A549 (cell line): ENCODE results near the gene DACH2. TPM values are rescaled to one million over a fixed set of nuclear protein-coding genes. Genes with fewer than 3 reads are reported as not detected.

Experiments
- ATAC-seq, 2 experiments: fragments of 200-7000 bp in 1 of 2; fragments of >200 bp in 1 of 2; cut with Nextera tagmentation in 1 of 2; cut with Tn5 transposase in 1 of 2; 3 replicates each; pipeline versions ENCODE4 v1.8.0 to v1.9.1; 2018 to 2020; ENCODE audit warnings: mild to moderate bottlenecking in 1 of 2, moderate library complexity in 1 of 2
- CTCF ChIA-PET: fragments of 300-600 bp; sonication (Branson Sonifier 250); formaldehyde crosslinking; extraction: SDS; loops from one replicate; lab custom pipeline; 2021; ENCODE audit warnings: antibody characterized with exemption, inconsistent platforms; lab: Yijun Ruan, JAX
- POLR2A ChIA-PET: fragments of 350-600 bp; formaldehyde crosslinking; extraction: SDS; loops from one replicate; lab custom pipeline; 2021; ENCODE audit warnings: antibody characterized with exemption, inconsistent platforms; lab: Yijun Ruan, JAX
- DNase-seq, 2 experiments: peaks; one replicate each; pipeline versions ENCODE4 v3.0.0 to v3.0.0-alpha.2; 2011 to 2016; ENCODE audit warnings: low read depth in 1 of 2, low spot score in 1 of 2
- FAIRE-seq: peaks from 2 replicates; lab custom pipeline; 2011; peaks lifted over from hg19 to GRCh38; lab: Jason Lieb, UNC
- H3K27ac ChIP-seq, 2 experiments: fragments of >200 bp; sonication (Bioruptor Twin); formaldehyde crosslinking; 3 replicates each; pipeline ENCODE4 v1.5.1; 2016 to 2017
- H3K4me1 ChIP-seq: fragments of >200 bp; sonication (Bioruptor Twin); formaldehyde crosslinking; 3 replicates; pipeline ENCODE4 v1.6.1; 2016
- H3K4me2 ChIP-seq: fragments of >200 bp; sonication (Bioruptor Twin); formaldehyde crosslinking; 3 replicates; pipeline ENCODE4 v1.6.1; 2016
- H3K4me3 ChIP-seq: fragments of >200 bp; sonication (Bioruptor Twin); formaldehyde crosslinking; 3 replicates; pipeline ENCODE4 v1.5.1; 2016
- H3K9me3 ChIP-seq: fragments of >200 bp; sonication (Bioruptor Twin); formaldehyde crosslinking; 3 replicates; pipeline ENCODE4 v1.6.1; 2016
- BHLHE40 ChIP-seq: IDR thresholded peaks from 2 replicates; pipeline ENCODE4 v1.6.1; 2012; ENCODE audit warnings: low read depth, low read length, inconsistent platforms
- FOSL2 ChIP-seq, 2 experiments: fragments of 450-650 bp in 1 of 2; fragments of >200 bp in 1 of 2; sonication (Bioruptor Twin) in 1 of 2; formaldehyde crosslinking; IDR thresholded peaks; 2 replicates each; pipeline versions ENCODE4 v1.5.0 to v1.6.1; 2016 to 2020; ENCODE audit warnings: mild to moderate bottlenecking in 1 of 2, moderate library complexity in 1 of 2
- GATA3 ChIP-seq: IDR thresholded peaks from 2 replicates; pipeline ENCODE4 v1.6.1; 2012; ENCODE audit warnings: borderline replicate concordance
- HDAC2 ChIP-seq: fragments of 200-600 bp; sonication (generic); IDR thresholded peaks from 2 replicates; pipeline ENCODE4 v1.6.1; 2016
- HOXB13 ChIP-seq: fragments of 250-450 bp; sonication (Bioruptor Pico); IDR thresholded peaks from 2 replicates; pipeline ENCODE4 v1.5.0; 2020; ENCODE audit warnings: low read depth, mild to moderate bottlenecking, moderate library complexity
- JUN ChIP-seq, 2 experiments: fragments of >200 bp; sonication (Bioruptor Twin); formaldehyde crosslinking; IDR thresholded peaks; 2 replicates in 1 of 2; 3 replicates in 1 of 2; pipeline ENCODE4 v1.6.1; 2016 to 2017
- JUNB ChIP-seq: fragments of >200 bp; sonication (Bioruptor Twin); formaldehyde crosslinking; IDR thresholded peaks from 2 replicates; pipeline ENCODE4 v1.6.1; 2016
- KDM5A ChIP-seq: fragments of 200-600 bp; sonication (generic); IDR thresholded peaks from 2 replicates; pipeline ENCODE4 v1.6.1; 2016; ENCODE audit warnings: antibody characterized with exemption, mild to moderate bottlenecking
- MAFK ChIP-seq: fragments of 450-650 bp; IDR thresholded peaks from 2 replicates; pipeline ENCODE4 v1.6.1; 2014; ENCODE audit not compliant: partially characterized antibody
- NPAS2 ChIP-seq: fragments of 250-450 bp; sonication (Bioruptor Pico); IDR thresholded peaks from 2 replicates; pipeline ENCODE4 v1.8.0; 2022; ENCODE audit warnings: mild to moderate bottlenecking, moderate library complexity, borderline replicate concordance
- SMC3 ChIP-seq: fragments of >200 bp; sonication (Bioruptor Twin); formaldehyde crosslinking; IDR thresholded peaks from 3 replicates; pipeline ENCODE4 v1.6.1; 2018; ENCODE audit warnings: inconsistent platforms
- SREBF2 ChIP-seq: fragments of 450-650 bp; IDR thresholded peaks from 2 replicates; pipeline ENCODE4 v1.6.1; 2014; ENCODE audit warnings: mild to moderate bottlenecking, moderate library complexity
- ZC3H11A ChIP-seq: fragments of 450-650 bp; IDR thresholded peaks from 2 replicates; pipeline ENCODE4 v1.6.1; 2014; ENCODE audit warnings: antibody characterized with exemption, mild to moderate bottlenecking
- ZFP36 ChIP-seq: fragments of 450-650 bp; IDR thresholded peaks from 2 replicates; pipeline ENCODE4 v1.6.1; 2014; ENCODE audit warnings: borderline replicate concordance; ENCODE audit not compliant: partially characterized antibody
- ZSCAN20 ChIP-seq: fragments of 250-450 bp; sonication (Bioruptor Pico); IDR thresholded peaks from 2 replicates; pipeline ENCODE4 v1.8.0; 2022; ENCODE audit warnings: mild to moderate bottlenecking, moderate library complexity
- WGBS: methylation state at CpG from one replicate; pipeline ENCODE4 v1.1.6; 2017; ENCODE audit errors: missing lambda C conversion rate; 5-methylcytosine and 5-hydroxymethylcytosine counted together
- polyA plus RNA-seq, 4 experiments: library from polyadenylated mRNA; depleted of rRNA in 3 of 4; stranded (reverse); fragments of >200 nt; fragmentation: RNase III in 1 of 4; extraction: RNeasy Plus Mini Kit Qiagen cat#74134 plus additional on column Dnase treatment in 1 of 4; gene quantifications; 2 replicates in 3 of 4; 3 replicates in 1 of 4; pipeline ENCODE4 v1.2.3, GENCODE V29; 2011 to 2017
- TF ChIP-seq, protein P1 (sequence below): IDR thresholded peaks from 2 replicates; pipeline ENCODE4 v1.6.1; 2012; ENCODE audit warnings: low read depth, borderline replicate concordance
- TF ChIP-seq, protein P2 (sequence below): fragments of 150-350 bp; IDR thresholded peaks from 2 replicates; pipeline ENCODE4 v1.6.1; 2014; ENCODE audit warnings: low read depth, mild to moderate bottlenecking, low read length
- TF ChIP-seq, protein P3 (sequence below): fragments of 450-650 bp; IDR thresholded peaks from 2 replicates; pipeline ENCODE4 v1.6.1; 2014; ENCODE audit warnings: antibody characterized with exemption
- TF ChIP-seq, protein P4 (sequence below): fragments of 200-600 bp; sonication (generic); IDR thresholded peaks from 2 replicates; pipeline ENCODE4 v1.6.1; 2016; ENCODE audit warnings: antibody characterized with exemption, mild to moderate bottlenecking, moderate library complexity
- TF ChIP-seq, protein P5 (sequence below): fragments of 250-450 bp; sonication (Bioruptor Pico); IDR thresholded peaks from 2 replicates; pipeline ENCODE4 v1.5.0; 2020; ENCODE audit warnings: low read depth, mild to moderate bottlenecking, moderate library complexity

DACH2 gene
- polyA plus RNA-seq, 2 of the 4 experiments (the other 2 are of a cell fraction) = 0.04 TPM; not detected in 1

DNA sequence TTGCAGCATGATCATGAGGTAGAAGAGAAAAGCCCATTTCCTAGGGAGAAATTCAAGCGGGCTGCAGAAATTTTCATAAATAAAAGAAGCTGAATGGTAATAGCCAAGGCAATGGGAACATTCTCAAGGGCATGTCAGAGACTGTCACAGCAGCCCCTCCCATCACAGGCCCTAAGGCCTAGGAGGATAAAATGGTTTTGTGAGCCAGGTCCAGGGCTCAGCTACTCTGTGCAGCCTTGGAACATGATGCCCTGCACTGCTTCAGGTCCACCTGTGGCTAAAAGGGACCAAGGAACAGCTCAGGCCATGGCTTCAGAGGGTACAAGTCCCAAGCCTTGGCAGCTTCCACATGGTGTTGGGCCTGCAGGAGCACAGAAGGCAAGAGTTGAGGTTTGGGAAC lies 93.3 kb downstream of the DACH2 start:
- FAIRE-seq (no peak), ATAC-seq (no peak)
- Histone ChIP-seq H3K4me1 (no peaks in the 10 kb centered on the region), H3K9me3 (no peaks in the 10 kb centered on the region)
- TF ChIP-seq FOSL2 (IDR thresholded peaks at IDR 0.05) (no peak), FOSL2 (CRISPR knock-in tag; IDR thresholded peaks at IDR 0.05) (no peak), SMC3 (no peak), JUNB (no peak), HOXB13 (CRISPR knock-in tag) (no peak), SREBF2 (no peak), KDM5A (no peak), HDAC2 (no peak), ZFP36 (no peak), ZSCAN20 (CRISPR knock-in tag) (no peak), BHLHE40 (no peak)
- TF ChIP-seq, protein P1, sequence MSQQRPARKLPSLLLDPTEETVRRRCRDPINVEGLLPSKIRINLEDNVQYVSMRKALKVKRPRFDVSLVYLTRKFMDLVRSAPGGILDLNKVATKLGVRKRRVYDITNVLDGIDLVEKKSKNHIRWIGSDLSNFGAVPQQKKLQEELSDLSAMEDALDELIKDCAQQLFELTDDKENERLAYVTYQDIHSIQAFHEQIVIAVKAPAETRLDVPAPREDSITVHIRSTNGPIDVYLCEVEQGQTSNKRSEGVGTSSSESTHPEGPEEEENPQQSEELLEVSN = no peak
- TF ChIP-seq, protein P2, sequence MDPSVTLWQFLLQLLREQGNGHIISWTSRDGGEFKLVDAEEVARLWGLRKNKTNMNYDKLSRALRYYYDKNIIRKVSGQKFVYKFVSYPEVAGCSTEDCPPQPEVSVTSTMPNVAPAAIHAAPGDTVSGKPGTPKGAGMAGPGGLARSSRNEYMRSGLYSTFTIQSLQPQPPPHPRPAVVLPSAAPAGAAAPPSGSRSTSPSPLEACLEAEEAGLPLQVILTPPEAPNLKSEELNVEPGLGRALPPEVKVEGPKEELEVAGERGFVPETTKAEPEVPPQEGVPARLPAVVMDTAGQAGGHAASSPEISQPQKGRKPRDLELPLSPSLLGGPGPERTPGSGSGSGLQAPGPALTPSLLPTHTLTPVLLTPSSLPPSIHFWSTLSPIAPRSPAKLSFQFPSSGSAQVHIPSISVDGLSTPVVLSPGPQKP = no peak
- TF ChIP-seq, protein P3, sequence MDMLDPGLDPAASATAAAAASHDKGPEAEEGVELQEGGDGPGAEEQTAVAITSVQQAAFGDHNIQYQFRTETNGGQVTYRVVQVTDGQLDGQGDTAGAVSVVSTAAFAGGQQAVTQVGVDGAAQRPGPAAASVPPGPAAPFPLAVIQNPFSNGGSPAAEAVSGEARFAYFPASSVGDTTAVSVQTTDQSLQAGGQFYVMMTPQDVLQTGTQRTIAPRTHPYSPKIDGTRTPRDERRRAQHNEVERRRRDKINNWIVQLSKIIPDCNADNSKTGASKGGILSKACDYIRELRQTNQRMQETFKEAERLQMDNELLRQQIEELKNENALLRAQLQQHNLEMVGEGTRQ = no peak
- TF ChIP-seq, protein P4, sequence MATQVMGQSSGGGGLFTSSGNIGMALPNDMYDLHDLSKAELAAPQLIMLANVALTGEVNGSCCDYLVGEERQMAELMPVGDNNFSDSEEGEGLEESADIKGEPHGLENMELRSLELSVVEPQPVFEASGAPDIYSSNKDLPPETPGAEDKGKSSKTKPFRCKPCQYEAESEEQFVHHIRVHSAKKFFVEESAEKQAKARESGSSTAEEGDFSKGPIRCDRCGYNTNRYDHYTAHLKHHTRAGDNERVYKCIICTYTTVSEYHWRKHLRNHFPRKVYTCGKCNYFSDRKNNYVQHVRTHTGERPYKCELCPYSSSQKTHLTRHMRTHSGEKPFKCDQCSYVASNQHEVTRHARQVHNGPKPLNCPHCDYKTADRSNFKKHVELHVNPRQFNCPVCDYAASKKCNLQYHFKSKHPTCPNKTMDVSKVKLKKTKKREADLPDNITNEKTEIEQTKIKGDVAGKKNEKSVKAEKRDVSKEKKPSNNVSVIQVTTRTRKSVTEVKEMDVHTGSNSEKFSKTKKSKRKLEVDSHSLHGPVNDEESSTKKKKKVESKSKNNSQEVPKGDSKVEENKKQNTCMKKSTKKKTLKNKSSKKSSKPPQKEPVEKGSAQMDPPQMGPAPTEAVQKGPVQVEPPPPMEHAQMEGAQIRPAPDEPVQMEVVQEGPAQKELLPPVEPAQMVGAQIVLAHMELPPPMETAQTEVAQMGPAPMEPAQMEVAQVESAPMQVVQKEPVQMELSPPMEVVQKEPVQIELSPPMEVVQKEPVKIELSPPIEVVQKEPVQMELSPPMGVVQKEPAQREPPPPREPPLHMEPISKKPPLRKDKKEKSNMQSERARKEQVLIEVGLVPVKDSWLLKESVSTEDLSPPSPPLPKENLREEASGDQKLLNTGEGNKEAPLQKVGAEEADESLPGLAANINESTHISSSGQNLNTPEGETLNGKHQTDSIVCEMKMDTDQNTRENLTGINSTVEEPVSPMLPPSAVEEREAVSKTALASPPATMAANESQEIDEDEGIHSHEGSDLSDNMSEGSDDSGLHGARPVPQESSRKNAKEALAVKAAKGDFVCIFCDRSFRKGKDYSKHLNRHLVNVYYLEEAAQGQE = no peak
- TF ChIP-seq, protein P5, sequence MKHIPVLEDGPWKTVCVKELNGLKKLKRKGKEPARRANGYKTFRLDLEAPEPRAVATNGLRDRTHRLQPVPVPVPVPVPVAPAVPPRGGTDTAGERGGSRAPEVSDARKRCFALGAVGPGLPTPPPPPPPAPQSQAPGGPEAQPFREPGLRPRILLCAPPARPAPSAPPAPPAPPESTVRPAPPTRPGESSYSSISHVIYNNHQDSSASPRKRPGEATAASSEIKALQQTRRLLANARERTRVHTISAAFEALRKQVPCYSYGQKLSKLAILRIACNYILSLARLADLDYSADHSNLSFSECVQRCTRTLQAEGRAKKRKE (CRISPR knock-in tag) = no peak
- TF ChIP-seq, all 56 proteins: peak for 0
- DNase-seq = no peak
- ChIA-PET POLR2A (no interaction called here), CTCF (interaction anchor here (0.5 kb wide), 1 partner anchor 198 kb away, joined by 3 read pairs; no protein-coding TSS in a partner anchor)
- H3K4me3 ChIP-seq = no peak overlapping the region
- WGBS = 43% methylated on average over 1 of the region's 1 CpG
- H3K27ac ChIP-seq = no peak overlapping the region
- no peak overlapping the region for H3K4me2 ChIP-seq

DNA sequence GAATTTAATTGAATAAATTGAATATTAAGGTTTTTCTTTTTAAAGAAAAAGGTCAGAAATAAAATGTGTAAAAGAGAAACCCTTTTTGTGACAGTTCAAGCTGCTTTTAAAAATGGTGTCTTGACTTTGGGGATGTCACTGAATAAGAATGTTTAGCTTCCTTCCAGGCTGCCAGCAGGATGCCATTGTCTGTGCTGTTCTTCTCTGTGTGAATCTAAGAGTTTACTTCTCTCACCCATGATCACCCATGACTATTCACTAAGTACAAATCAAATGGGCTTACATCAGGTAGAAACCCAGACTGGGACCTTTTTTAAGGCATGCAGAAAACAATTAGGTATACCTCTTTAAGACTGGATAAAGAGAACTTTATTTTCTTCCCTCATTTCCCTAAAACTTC lies 115.3 kb downstream of the DACH2 start:
- FAIRE-seq (no peak), ATAC-seq (no peak), DNase-seq (no peak)
- ChIA-PET POLR2A (no interaction called here), CTCF (no interaction called here)
- no peak overlapping the region for H3K27ac ChIP-seq
- H3K4me3 ChIP-seq = no peak overlapping the region
- H3K9me3 ChIP-seq = no peaks in the 10 kb centered on the region
- no peaks in the 10 kb centered on the region for H3K4me1 ChIP-seq
- TF ChIP-seq GATA3 (no peak), MAFK (no peak), ZC3H11A (no peak), NPAS2 (CRISPR knock-in tag) (no peak), JUN (IDR thresholded peaks at IDR 0.05) (no peak)
- H3K4me2 ChIP-seq = no peak overlapping the region
